GM20431 (cell line): ENCODE measurements around the gene TSHZ2.

ENCODE experiments used
- in situ Hi-C: fragments of 300-500 bp; cut with MseI, MboI; formaldehyde crosslinking; loops from one replicate; pipeline ENCODE4 v1.15.0; 2020; ENCODE audit warnings: low sequenced_read_pairs; ENCODE audit not compliant: unreplicated experiment

Gene TSHZ2

DNA sequence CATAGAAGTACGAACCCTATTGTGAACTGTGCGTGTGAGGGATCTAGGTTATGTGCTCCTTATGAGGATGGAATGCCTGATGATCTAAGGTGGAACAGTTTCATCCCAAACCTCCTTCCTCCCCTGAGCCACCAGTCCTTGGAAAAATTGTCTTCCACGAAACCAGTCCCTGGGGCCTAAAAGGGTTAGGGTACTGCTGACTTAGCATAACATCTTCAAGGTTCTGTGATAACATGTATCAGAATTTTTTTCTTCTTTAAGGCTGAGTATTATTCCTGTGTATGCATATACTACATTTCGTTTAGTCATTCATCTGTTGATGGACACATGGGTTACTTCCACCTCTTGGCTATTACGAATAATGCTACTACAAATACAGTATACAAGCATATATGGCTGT lies 80.2 kb downstream of the TSHZ2 start:
- in situ Hi-C loops = no loop called here

DNA sequence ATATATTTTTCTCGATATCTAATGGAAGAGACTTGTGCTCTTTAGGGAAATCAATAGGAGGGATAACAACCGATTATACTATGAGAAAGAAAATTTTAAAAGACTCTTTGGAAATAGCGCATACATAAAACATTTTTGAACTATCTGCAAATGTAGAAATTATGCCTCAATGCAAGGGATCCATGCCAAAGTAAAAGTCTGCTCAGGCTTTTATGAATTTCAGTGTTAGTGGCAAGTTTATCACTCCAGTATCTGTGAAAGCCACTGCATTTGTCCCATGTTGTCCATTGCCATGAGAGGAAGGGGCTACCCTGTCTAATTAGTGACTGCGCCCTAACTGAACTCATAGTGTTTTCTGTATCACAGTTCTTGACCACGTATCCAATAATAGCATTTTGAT lies 81.4 kb downstream of the TSHZ2 start:
- in situ Hi-C loops = no loop called here

- in situ Hi-C loops = no loop called here
These were observed 83.4 kb downstream of the TSHZ2 start for GRCh38 chr20:53055367-53056067.

DNA sequence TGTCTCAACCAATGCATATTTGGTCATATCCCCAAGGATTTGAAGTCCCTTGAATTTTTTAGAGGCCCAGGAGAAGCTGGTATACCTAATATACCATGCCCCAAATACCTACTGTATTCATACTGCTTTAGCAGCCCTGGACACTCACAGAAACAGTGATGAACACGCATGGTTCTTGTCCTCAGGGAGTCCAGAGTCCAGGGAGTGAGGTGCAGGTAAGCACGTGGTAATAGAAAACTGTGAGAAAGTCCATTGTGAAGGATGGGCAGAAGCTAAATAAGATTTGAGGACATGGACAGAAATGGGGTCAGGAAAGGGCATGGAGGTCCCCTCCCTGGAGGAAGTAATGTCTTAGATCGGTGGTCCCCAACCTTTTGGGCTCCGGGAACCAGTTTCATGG lies 85.4 kb downstream of the TSHZ2 start:
- in situ Hi-C loops = no loop called here

- in situ Hi-C loops = no loop called here
These were observed 87.7 kb downstream of the TSHZ2 start for GRCh38 chr20:53059848-53060247.

DNA sequence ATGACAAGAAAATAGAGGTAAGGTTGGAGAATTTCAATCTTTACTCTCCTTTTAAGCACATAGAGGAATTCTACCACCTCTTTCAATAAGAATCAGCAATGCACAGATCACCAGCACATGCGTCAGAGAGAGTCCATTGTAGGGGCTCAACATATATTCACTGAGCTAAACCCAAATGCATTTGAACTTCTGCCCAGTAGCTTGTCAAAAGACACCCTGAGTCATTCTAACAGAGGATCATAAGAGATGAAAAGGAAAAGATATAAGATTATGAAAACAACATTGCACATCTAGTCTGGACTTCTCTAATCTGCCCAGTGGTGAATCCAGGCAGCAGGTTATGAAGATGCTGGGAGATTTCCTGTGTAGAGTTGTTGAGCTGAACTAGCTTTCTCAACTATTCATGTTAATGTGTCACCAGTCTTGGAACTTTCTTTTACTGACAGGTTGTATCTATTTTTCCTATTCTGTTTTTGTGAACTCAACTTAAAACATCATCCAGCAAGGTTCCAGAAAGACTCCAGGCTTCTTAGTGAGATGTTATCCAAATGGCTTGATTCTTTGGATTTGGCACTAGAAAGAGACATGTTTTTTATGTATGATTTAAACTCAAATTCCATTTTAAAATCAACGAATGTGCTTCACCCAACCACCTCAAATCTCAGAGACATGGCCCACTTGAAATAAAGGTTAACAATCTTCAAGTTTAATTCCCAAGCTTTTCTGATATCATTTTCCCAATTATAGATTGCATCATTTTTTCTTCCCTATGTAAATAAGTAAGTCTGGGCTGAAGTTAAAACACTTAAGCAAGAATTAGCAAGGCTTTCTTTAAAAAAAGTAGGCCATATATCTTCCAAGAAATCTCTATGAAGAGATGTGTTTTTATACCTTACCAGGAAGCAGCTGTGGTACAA lies 89.3 kb downstream of the TSHZ2 start:
- in situ Hi-C loops = no loop called here

- in situ Hi-C loops = no loop called here
These were observed 92.8 kb downstream of the TSHZ2 start for GRCh38 chr20:53064935-53065334.

- in situ Hi-C loops = no loop called here
These were observed 96.1 kb downstream of the TSHZ2 start for GRCh38 chr20:53068241-53068640.

DNA sequence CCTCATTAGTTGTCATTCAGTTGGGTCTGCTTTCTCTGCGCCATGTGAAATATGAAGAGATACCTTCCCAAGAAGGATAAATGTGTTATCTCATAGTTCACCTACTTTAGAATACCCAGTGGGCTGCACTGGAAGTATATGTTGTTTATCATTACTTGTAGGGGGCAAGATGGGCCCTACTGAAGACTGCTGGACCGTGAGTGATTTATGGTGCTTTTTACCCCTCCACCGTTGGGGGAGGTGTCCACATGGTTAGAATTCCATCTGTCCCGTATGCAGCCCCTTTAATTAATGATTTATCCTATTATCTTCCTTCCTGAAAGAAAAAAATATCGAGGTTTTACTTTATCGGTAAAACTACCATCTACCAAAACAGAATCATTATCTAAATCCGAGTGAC lies 97.0 kb downstream of the TSHZ2 start:
- in situ Hi-C loops = no loop called here

DNA sequence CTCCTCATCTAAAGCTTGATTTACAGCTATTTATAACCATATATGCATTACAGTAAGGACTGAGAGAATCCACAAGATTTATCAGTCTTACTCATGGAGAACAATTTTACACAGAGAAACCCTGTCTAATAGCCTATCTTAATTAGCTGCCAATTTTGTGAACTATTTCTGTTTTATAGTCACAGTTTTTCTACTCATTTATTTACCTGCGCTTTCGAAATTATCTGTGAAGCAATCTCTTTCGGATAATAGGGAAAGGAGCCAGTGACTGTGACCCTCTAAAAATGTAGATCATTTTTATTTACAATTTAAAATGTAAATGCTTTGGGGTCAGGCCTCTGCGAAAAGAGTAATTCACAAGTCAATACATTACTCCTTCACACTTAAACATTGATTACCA lies 98.1 kb downstream of the TSHZ2 start:
- in situ Hi-C loops = no loop called here

DNA sequence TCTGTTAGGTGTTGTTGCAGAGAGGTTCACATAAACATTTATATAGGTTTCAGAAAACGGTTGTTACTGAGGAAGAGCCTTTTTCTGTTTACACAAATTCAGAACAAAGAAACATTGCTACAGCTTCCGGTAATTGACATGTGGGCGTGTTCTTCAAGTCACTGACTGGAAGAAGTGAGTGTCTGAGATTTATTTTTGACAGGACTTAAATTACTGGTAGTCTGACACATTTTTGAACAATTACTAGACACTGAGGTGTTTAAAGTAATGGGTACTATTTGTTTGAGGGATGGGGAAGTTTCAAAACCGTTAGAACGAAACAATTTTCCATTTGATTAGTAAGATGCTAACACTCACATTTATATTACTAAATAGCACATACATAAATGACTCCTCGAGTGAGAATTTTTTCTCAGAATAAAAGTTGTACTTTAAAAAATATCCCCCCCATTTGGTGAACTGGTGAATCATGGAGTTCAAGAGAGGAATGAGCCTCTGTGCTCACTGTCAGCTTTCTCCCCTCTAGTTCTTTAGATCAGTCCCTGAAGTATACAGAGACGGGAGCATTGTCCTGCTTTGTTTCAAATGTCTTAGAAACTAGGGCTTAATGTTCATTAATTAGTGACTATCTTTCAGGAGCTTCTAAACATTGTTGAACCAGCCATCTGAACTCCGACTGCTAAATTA lies 98.7 kb downstream of the TSHZ2 start:
- in situ Hi-C loops = no loop called here

DNA sequence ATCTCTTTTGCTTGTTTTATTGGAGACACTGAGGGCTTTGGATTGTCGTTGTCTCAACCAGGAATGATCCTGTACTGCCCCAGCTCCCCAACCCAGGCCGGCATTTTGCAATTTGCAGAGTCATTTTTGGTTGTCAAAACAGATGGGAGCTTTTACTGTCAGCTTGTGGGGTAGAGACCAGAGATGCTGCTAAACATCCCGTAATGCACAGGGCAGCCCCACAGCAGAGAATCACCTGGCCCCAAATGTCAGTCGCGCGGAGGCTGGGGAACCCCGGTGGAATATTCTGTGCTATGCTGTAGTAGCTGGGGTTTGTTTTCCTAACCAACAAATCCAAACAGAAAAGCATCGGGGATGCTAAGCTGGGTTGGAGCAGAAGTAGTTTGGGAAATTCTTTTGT lies 99.7 kb downstream of the TSHZ2 start:
- in situ Hi-C loops = no loop called here

DNA sequence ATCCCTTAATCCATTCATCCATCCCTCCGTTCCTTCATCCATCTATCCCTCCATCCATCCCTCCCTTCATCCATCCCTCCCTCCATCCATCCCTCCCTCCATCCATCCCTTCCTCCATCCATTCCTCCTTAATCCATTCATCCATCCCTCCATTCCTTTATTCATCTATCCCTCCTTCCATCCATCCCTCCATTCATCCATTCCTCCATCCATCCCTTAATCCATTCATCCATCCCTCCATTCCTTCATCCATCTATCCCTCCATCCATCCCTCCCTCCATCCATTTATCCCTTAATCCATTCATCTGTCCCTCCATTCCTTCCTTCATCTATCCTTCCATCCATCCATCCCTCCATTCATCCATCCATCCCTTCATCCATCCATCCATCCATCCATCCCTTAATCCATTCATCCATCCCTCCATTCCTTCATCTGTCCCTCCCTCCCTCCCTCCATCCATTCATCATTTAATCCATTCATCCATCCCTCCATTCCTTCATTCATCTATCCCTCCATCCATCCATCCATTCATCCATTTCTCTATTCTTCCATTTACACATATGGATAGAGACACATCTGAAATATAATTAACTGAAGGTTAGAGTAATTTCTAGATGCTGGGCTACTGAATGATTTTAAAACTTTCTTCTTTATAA lies 100.9 kb downstream of the TSHZ2 start:
- in situ Hi-C loops = no loop called here

GRCh38 chr20:53073636-53074415 lies 101.7 kb downstream of the TSHZ2 start:
- in situ Hi-C loops = no loop called here

DNA sequence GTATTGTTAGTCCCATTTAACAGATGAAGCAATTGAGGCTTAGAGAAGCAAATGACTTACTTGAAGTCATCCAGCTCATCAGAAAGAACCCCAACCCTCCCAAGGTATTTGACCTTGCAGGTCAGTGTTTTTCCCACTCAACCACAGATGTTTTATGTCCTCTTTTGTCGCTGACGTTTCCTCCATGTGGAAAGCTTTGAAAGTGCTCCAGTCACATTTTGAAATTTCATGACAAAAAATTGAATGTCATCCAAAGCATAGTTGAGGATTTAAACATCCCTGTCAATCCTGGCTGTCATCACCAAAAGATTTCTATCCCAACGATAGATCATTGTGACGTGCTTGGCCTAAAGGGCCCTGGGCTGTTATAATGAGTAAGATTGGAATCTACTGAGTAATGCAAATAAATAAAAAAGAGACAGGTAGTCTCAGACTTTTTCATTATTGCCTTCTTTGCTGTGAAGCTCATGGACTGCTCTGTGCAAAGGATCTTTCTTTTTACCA lies 102.7 kb downstream of the TSHZ2 start:
- in situ Hi-C loops = no loop called here

- in situ Hi-C loops = no loop called here
These were observed 104.5 kb downstream of the TSHZ2 start for GRCh38 chr20:53076668-53077067.

DNA sequence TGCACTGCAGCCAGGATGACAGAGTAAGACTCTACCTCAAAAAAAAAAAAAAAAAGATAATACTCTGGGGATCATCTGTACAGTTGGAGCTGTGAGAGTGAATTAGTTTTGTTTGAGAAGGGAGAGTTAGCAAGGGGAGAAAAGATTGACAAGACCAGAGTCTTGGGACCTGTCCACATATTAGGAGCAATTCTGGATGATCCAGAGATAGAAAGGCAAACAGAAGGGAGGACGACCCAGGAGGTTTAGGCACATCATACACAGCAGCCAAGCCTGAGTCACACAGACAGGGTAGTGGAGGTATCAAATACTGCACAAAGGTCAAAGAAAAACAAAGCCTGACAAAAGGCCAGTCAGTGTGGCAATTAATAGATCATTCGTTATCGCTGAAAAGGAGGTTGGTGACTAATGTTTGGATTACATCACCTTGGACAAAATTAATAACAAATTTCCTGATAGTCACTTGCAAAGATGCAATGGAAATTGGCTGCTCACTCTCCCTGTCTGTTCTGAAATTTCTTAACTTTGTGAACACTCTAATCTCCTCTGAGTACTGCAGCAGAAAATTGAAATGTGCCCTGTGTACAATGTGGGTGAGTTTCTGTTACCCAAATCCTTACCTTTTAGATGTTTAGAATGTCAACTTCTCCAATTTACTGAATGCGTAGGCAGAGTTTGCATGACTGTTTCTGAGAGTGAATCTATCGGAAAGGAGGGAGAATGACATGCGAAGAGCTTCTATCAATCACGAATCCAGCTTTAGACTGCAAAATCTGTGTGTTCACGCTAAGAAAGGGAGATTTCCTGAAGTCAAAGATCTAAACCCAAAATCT lies 105.4 kb downstream of the TSHZ2 start:
- in situ Hi-C loops = no loop called here

- in situ Hi-C loops = no loop called here
These were observed 106.6 kb downstream of the TSHZ2 start for GRCh38 chr20:53078761-53079160.

DNA sequence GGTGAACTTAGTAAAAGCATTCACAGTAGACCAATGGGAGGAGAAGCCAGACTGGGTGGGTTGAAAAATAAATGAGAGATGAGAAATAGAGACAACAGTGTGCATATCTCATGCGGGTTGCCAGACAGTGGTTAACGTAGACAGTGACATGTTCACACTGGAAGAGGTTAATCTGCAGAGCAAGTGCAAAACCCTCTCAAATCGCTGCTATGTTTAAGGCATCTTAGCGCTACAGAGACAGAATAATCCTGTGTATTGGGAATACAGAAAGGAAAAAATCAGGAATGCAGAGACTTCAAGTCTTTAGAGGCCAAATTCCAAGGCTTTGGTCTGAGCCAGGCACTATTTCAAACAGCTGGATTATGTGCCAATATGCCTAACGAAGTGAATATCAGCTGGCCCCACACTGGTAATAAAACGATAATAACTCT lies 107.1 kb downstream of the TSHZ2 start:
- in situ Hi-C loops = no loop called here
